Umbilical cord (tissue), 1 donor: ENCODE measurements around the gene DDX20. TPM values are rescaled to one million over a fixed set of nuclear protein-coding genes. Genes with fewer than 3 reads are reported as not detected.

Experiments used
- total RNA-seq: library from RNA; depleted of rRNA; stranded (reverse); fragments of >200 nt; gene quantifications from one replicate; pipeline ENCODE4 v1.2.3, GENCODE V29; 2014; ENCODE audit warnings: low replicate concordance; ENCODE audit not compliant: insufficient read depth

DDX20 gene
- total RNA-seq, 1 donor from 2014 or later: 16.9 TPM

Other genes starting within 250 kb of the DDX20 start
- gene RAP1A, start 136.1 kb upstream of the DDX20 start, total RNA-seq: 69.6 TPM
- 16.6 TPM for gene INKA2, start 16.5 kb upstream of the DDX20 start, total RNA-seq
- gene KCND3, start 233.8 kb downstream of the DDX20 start, total RNA-seq: 10.6 TPM